SH-SY5Y (cell line): ENCODE data around the gene PCDH9.

Experiments
- GATA2 ChIP-seq: IDR thresholded peaks from 2 replicates; pipeline ENCODE4 v1.6.1; 2011; ENCODE audit warnings: mild to moderate bottlenecking, low read depth, low read length
- GATA3 ChIP-seq: IDR thresholded peaks from 2 replicates; pipeline ENCODE4 v1.6.1; 2011; ENCODE audit warnings: low read depth, mild to moderate bottlenecking, low read length, moderate library complexity

DNA sequence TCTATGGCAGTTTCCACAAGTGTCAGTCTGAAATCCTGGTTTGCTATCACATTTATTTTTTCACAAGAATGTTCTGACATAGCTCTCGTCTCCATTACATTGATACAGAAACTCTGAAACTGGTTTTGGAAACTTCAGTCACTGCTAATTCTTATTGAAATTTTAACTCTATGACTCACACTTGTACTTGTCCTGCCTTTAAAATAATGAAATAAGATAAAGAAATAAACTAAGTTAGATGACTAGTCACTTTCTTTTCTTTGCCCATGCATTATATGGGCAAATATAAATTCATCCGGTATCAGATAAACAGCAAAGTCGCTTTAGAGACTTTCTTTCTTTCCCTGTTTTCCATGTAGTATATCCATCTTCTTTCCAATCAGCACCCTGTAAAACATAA lies 257.5 kb downstream of the PCDH9 start:
- TF ChIP-seq GATA2 = no peak
- no peak for TF ChIP-seq GATA3
